ENCODE data around the gene KLHL8.

DNA sequence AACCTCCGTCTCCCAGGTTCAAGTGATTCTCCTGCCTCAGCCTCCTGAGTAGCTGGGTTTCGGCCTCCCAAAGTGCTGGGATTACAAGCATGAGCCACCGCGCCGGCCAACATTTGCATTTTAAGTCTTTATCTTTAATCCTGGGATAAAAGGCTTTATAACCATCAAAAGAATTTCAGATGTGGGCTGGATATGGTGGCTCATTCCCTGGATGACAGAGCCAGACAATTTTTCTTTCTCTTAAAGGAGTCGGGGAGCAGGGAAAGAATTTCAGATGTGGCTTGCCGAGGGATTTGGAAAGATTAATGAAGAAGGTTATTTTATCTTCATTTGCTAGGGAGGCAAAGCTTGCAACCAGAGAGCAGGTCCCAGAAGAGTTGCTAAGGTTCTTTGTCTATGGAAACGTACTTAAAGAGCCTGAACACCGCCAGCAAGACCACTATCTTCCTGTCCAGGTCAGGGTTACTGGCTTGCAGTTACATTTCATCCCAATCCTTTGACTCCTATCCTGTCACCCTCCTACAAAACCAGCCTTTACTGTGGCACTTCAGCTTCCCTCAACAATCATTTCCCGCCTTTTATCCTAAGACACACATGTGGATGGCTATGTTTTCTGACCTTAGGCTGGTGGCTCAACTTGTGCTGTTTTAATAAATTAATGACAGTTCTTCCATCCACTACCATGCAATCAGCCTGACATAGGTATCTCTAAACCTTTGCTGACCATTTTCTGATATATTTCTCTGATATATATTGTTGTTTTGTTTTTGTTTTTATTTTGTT lies 3.9 kb upstream of the KLHL8 start:
- TF ChIP-seq POLR2AphosphoS5 (IDR thresholded peaks at IDR 0.05) (no peak), POLR2A (IDR thresholded peaks at IDR 0.05) (no peak)

Data from stomach (tissue), 4 donors.